GOT3 (cell line): Measurements from ENCODE around the gene MAP2K5.
"Not testable (repeated sequence)": the region's sequence is repeated elsewhere in the genome, so short reads cannot be mapped to it uniquely, and the experiment has no call there.

Experiments
- DNase-seq: peaks from one replicate; lab custom pipeline; 2025; ENCODE audit warnings: mixed read lengths; lab: John Stamatoyannopoulos, UW

The MAP2K5 gene

GRCh38 chr15:67601073-67601472, 58.6 kb downstream of the MAP2K5 start:
- DNase-seq = no peak

GRCh38 chr15:67603063-67603462, 60.6 kb downstream of the MAP2K5 start:
- DNase-seq = no peak

GRCh38 chr15:67605871-67606270, 63.4 kb downstream of the MAP2K5 start:
- DNase-seq = no peak

GRCh38 chr15:67606742-67607141, 64.2 kb downstream of the MAP2K5 start:
- DNase-seq = no peak

- no peak for DNase-seq
These were observed 64.8 kb downstream of the MAP2K5 start for GRCh38 chr15:67607329-67607728.

GRCh38 chr15:67607959-67608637, 65.6 kb downstream of the MAP2K5 start:
- DNase-seq = no peak

GRCh38 chr15:67608638-67608959, 66.1 kb downstream of the MAP2K5 start:
- DNase-seq = no peak

GRCh38 chr15:67611370-67612369, 69.2 kb downstream of the MAP2K5 start:
- no peak for DNase-seq

- no peak for DNase-seq
These were observed 70.7 kb downstream of the MAP2K5 start for GRCh38 chr15:67613211-67613610.

GRCh38 chr15:67613708-67614107, 71.2 kb downstream of the MAP2K5 start:
- DNase-seq = no peak

- not testable (repeated sequence) for DNase-seq
These were observed 72.6 kb downstream of the MAP2K5 start for GRCh38 chr15:67615131-67615534.

GRCh38 chr15:67618297-67618696, 75.8 kb downstream of the MAP2K5 start:
- no peak for DNase-seq

GRCh38 chr15:67622110-67622509, 79.6 kb downstream of the MAP2K5 start:
- DNase-seq = no peak

- DNase-seq = no peak
These were observed 89.8 kb downstream of the MAP2K5 start for GRCh38 chr15:67632261-67632660.

- not testable (repeated sequence) for DNase-seq
These were observed 93.4 kb downstream of the MAP2K5 start for GRCh38 chr15:67635950-67636349.

- DNase-seq = no peak
These were observed 97.1 kb downstream of the MAP2K5 start for GRCh38 chr15:67639591-67639990.

- DNase-seq = no peak
These were observed 99.0 kb downstream of the MAP2K5 start for GRCh38 chr15:67641453-67641852.

GRCh38 chr15:67646847-67647246, 104.3 kb downstream of the MAP2K5 start:
- no peak for DNase-seq

GRCh38 chr15:67652586-67652985, 110.1 kb downstream of the MAP2K5 start:
- DNase-seq = no peak

GRCh38 chr15:67660446-67660845, 117.9 kb downstream of the MAP2K5 start:
- no peak for DNase-seq

GRCh38 chr15:67660874-67661606, 118.5 kb downstream of the MAP2K5 start:
- no peak for DNase-seq

GRCh38 chr15:67670647-67671305, 128.3 kb downstream of the MAP2K5 start:
- DNase-seq = no peak
